Neural cell (in vitro differentiated cells): Measurements from ENCODE around the gene DOCK2.

Source experiments
- CTCF ChIP-seq: fragments of 450-650 bp; IDR thresholded peaks from 2 replicates; pipeline ENCODE4 v1.5.1; 2014; ENCODE audit warnings: antibody characterized with exemption, mild to moderate bottlenecking, moderate library complexity; ENCODE audit not compliant: poor library complexity, severe bottlenecking
- EP300 ChIP-seq: fragments of 450-650 bp; conservative IDR thresholded peaks from 2 replicates; pipeline ENCODE4 v1.6.1; 2014; ENCODE audit warnings: antibody characterized with exemption, mild to moderate bottlenecking, moderate library complexity; ENCODE audit not compliant: poor library complexity, severe bottlenecking
- EZH2 ChIP-seq: fragments of 200-600, 300-800 bp; shearing (Covaris generic), sonication (generic); IDR thresholded peaks from 2 replicates; pipeline ENCODE4 v1.6.1; 2014; ENCODE audit warnings: antibody characterized with exemption, low read length, borderline replicate concordance, mild to moderate bottlenecking; ENCODE audit not compliant: insufficient read depth, poor library complexity, severe bottlenecking
- MXI1 ChIP-seq: fragments of 450-650 bp; conservative IDR thresholded peaks from 2 replicates; pipeline ENCODE4 v1.6.1; 2014; ENCODE audit warnings: antibody characterized with exemption, mild to moderate bottlenecking; ENCODE audit not compliant: poor library complexity, severe bottlenecking
- POLR2AphosphoS5 ChIP-seq: IDR thresholded peaks from 2 replicates; pipeline ENCODE4 v1.6.1; 2012
- RAD21 ChIP-seq: fragments of 450-650 bp; conservative IDR thresholded peaks from 2 replicates; pipeline ENCODE4 v1.6.1; 2014; ENCODE audit warnings: antibody characterized with exemption, mild to moderate bottlenecking, moderate library complexity
- REST ChIP-seq: IDR thresholded peaks from 2 replicates; pipeline ENCODE4 v1.6.1; 2012; ENCODE audit warnings: borderline replicate concordance
- SMC3 ChIP-seq: fragments of 450-650 bp; conservative IDR thresholded peaks from 2 replicates; pipeline ENCODE4 v1.6.1; 2014; ENCODE audit warnings: antibody characterized with exemption, mild to moderate bottlenecking, moderate library complexity; ENCODE audit not compliant: poor library complexity
- TAF1 ChIP-seq: IDR thresholded peaks from 2 replicates; pipeline ENCODE4 v1.6.1; 2012; ENCODE audit warnings: low read depth

- TF ChIP-seq REST, result no peak
- TF ChIP-seq CTCF, result no peak
- no peak for TF ChIP-seq EZH2
- TF ChIP-seq EP300, result no peak
- no peak for TF ChIP-seq POLR2AphosphoS5
- no peak for TF ChIP-seq MXI1
- TF ChIP-seq SMC3, result no peak
- TF ChIP-seq RAD21, result no peak
- TF ChIP-seq TAF1, result no peak
Observed at GRCh38 chr5:169706071-169706470, 69.0 kb downstream of the DOCK2 start.
